Panc1 (cell line): ENCODE data around the gene FKBP10. TPM values are rescaled to one million over a fixed set of nuclear protein-coding genes. Genes with fewer than 3 reads are reported as not detected.

ENCODE experiments used
- ATAC-seq: fragments of 200-7000 bp; cut with Tn5 transposase; 2 replicates; pipeline ENCODE4 v1.9.1; 2020; ENCODE audit warnings: mild to moderate bottlenecking, moderate library complexity
- BruUV-seq: library from RNA; stranded (reverse); fragments of 400-500 nt; replicated peaks from 2 replicates; lab custom pipeline; 2021; lab: Mats Ljungman, UMichigan
- CTCF ChIA-PET: fragments of 300-600 bp; sonication (Branson Sonifier 250); formaldehyde crosslinking; loops from one replicate; lab custom pipeline; 2022; ENCODE audit warnings: antibody characterized with exemption; lab: Charles Lee
- POLR2A ChIA-PET: fragments of 300-600 bp; sonication (Branson Sonifier 250); formaldehyde crosslinking; loops from one replicate; lab custom pipeline; 2022; ENCODE audit warnings: antibody characterized with exemption; lab: Charles Lee
- DNase-seq: peaks from one replicate; pipeline ENCODE4 v3.0.0-alpha.2; 2010; ENCODE audit warnings: low read depth, low spot score
- H3K27ac ChIP-seq: 2 replicates; pipeline ENCODE4 v1.5.1; 2011; ENCODE audit warnings: mild to moderate bottlenecking, low read length, inconsistent platforms
- H3K27me3 ChIP-seq: fragments of 200-500 bp; sonication (Bioruptor generic); 2 replicates; pipeline ENCODE4 v1.6.0; 2014; ENCODE audit warnings: low read length, inconsistent platforms; ENCODE audit not compliant: control insufficient read depth, insufficient read depth
- H3K36me3 ChIP-seq: fragments of 200-500 bp; sonication (Bioruptor generic); 2 replicates; pipeline ENCODE4 v1.5.1; 2014; ENCODE audit warnings: inconsistent platforms, mild to moderate bottlenecking, low read length, moderate library complexity; ENCODE audit not compliant: control insufficient read depth, insufficient read depth
- H3K4me1 ChIP-seq: 2 replicates; pipeline ENCODE4 v1.5.1; 2011; ENCODE audit warnings: inconsistent platforms, mild to moderate bottlenecking, low read length, moderate library complexity; ENCODE audit not compliant: control insufficient read depth, insufficient read depth
- H3K4me3 ChIP-seq, 2 experiments: 2 replicates each; pipeline ENCODE4 v1.5.1; 2011 to 2012; ENCODE audit warnings: low read depth in 2 of 2, low read length in 2 of 2, mild to moderate bottlenecking in 2 of 2, inconsistent platforms in 1 of 2, moderate library complexity in 1 of 2
- H3K9me3 ChIP-seq: fragments of 200-500 bp; sonication (Bioruptor generic); 2 replicates; pipeline ENCODE4 v1.5.1; 2014; ENCODE audit warnings: low read depth, mild to moderate bottlenecking, inconsistent platforms, low read length, moderate library complexity; ENCODE audit not compliant: control insufficient read depth, insufficient read depth
- CTCF ChIP-seq: fragments of 450-650 bp; IDR thresholded peaks from 2 replicates; pipeline ENCODE4 v1.5.1; 2017; ENCODE audit warnings: mild to moderate bottlenecking
- POLR2AphosphoS5 ChIP-seq: IDR thresholded peaks from 2 replicates; pipeline ENCODE4 v1.6.1; 2012; ENCODE audit warnings: mild to moderate bottlenecking, low read depth, low read length, moderate library complexity
- TCF7L2 ChIP-seq: IDR thresholded peaks from 2 replicates; pipeline ENCODE4 v1.6.1; 2011; ENCODE audit warnings: mild to moderate bottlenecking, low read depth, low read length, inconsistent platforms
- in situ Hi-C: cut with HindIII; loops from 2 replicates; pipeline ENCODE4 v1.10.0; 2016; ENCODE audit warnings: low sequenced_read_pairs, low pct_unique_long_range_greater_than_20kb
- intact Hi-C: fragments of 100-400 bp; cut with micrococcal nuclease; formaldehyde crosslinking; loops from one replicate; pipeline ENCODE4 v1.10.0; 2022; ENCODE audit not compliant: unreplicated experiment
- total RNA-seq: library from RNA; stranded (reverse); gene quantifications from one replicate; pipeline ENCODE4 v1.2.1, GENCODE V29; 2021; ENCODE audit not compliant: unreplicated experiment
- TF ChIP-seq, protein P1 (sequence below), 2 experiments: IDR thresholded peaks; 2 replicates each; pipeline ENCODE4 v1.6.1; 2011 to 2012; ENCODE audit warnings: low read depth in 2 of 2, control low read depth in 1 of 2, low read length in 1 of 2, mild to moderate bottlenecking in 1 of 2, moderate library complexity in 1 of 2; ENCODE audit not compliant: insufficient read depth in 1 of 2

The FKBP10 gene
- total RNA-seq, 1 experiment from 2014 or later = 190 TPM

GRCh38 chr17:41800601-41801373, 12.0 kb upstream of the FKBP10 start:
- CTCF ChIA-PET = interaction anchor here (0.6 to 2.3 kb wide), 7 partner anchors 12 to 113 kb away, joined by 3 to 14 read pairs (median 6); partner anchors contain the start of gene JUP
- TF ChIP-seq TCF7L2 (0 out of 2 replicates have a peak, but pooled peaks have one; percentile 7), CTCF (no peak), POLR2AphosphoS5 (no peak)
- TF ChIP-seq, protein P1, sequence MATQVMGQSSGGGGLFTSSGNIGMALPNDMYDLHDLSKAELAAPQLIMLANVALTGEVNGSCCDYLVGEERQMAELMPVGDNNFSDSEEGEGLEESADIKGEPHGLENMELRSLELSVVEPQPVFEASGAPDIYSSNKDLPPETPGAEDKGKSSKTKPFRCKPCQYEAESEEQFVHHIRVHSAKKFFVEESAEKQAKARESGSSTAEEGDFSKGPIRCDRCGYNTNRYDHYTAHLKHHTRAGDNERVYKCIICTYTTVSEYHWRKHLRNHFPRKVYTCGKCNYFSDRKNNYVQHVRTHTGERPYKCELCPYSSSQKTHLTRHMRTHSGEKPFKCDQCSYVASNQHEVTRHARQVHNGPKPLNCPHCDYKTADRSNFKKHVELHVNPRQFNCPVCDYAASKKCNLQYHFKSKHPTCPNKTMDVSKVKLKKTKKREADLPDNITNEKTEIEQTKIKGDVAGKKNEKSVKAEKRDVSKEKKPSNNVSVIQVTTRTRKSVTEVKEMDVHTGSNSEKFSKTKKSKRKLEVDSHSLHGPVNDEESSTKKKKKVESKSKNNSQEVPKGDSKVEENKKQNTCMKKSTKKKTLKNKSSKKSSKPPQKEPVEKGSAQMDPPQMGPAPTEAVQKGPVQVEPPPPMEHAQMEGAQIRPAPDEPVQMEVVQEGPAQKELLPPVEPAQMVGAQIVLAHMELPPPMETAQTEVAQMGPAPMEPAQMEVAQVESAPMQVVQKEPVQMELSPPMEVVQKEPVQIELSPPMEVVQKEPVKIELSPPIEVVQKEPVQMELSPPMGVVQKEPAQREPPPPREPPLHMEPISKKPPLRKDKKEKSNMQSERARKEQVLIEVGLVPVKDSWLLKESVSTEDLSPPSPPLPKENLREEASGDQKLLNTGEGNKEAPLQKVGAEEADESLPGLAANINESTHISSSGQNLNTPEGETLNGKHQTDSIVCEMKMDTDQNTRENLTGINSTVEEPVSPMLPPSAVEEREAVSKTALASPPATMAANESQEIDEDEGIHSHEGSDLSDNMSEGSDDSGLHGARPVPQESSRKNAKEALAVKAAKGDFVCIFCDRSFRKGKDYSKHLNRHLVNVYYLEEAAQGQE (IDR thresholded peaks at IDR 0.05; ENCODE audit: insufficient read depth in 1 of 2, low read depth in 2 of 2, low read length in 1 of 2) = no peak
- ATAC-seq (peak; percentile 47), DNase-seq (no peak)
- intact Hi-C loops = loop anchor here (1.0 to 2.0 kb wide), 2 partner anchors 22 to 62 kb away; no protein-coding TSS in a partner anchor
- peaks cover 26% of the 10 kb centered on the region for H3K4me1 ChIP-seq
- H3K9me3 ChIP-seq = no peaks in the 10 kb centered on the region
- in situ Hi-C loops = no loop called here
- H3K4me3 ChIP-seq = no peak overlapping the region
- POLR2A ChIA-PET = interaction anchor here (0.5 to 0.6 kb wide), 2 partner anchors 10 to 12 kb away, joined by 3 to 6 read pairs; no protein-coding TSS in a partner anchor
- no TSS peak for BruUV-seq
- no peaks in the 10 kb centered on the region for H3K27me3 ChIP-seq
- peak overlapping the region; percentile 78 for H3K27ac ChIP-seq
- no peaks in the 10 kb centered on the region for H3K36me3 ChIP-seq

DNA sequence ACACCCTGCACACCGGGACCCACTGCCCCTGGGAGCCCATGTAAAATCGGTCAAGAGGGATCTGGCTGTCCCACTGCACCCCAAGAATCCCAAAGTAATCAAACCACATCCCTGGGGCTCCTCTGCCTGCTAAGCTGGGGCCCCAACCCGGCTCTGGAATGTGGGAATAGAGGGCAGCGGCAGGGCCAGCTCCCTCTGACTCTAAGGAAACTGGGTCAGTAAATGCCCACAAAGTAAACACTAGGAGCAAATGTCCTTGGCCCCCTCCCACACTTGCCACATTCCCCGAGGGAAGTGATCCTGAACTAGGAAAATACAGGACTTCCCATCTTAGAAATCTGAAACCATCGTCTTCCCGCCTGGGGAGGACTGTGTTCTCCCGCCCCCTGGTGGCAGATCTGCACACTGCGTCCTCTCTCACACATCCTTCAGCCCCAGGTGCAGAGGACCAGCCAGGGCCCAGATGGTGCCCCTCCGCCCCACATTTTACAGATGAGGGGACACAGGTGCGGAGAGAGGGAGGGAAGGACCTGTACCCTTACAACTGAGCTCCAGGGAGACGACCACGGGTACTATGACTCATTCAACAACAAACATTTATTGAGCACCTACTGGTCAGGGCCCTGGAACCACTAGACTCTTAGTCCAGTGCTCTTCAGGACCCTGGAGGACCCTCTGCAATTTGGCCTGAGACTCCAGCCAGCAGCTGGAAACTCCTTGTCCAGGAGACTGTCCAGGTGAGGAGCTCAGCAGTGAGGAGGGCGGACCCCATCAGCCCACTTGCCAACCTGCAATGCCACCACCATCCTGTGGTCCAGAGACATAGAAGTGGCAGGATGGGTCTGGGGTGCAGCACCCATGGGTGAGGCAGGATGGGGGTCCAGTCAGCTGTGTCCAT, 11.2 kb upstream of the FKBP10 start:
- Histone ChIP-seq H3K4me1 (peaks cover 18% of the 10 kb centered on the region), H3K9me3 (no peaks in the 10 kb centered on the region), H3K36me3 (no peaks in the 10 kb centered on the region), H3K4me3 (peak overlapping the region; percentile 7 to 19; a peak in 1 of 4 replicates), H3K27me3 (no peaks in the 10 kb centered on the region), H3K27ac (peak overlapping the region; percentile 78)
- ChIA-PET POLR2A (interaction anchor here (0.6 kb wide), 1 partner anchor 12 kb away, joined by 3 read pairs; no protein-coding TSS in a partner anchor), CTCF (interaction anchor here (0.6 to 2.3 kb wide), 7 partner anchors 11 to 515 kb away, joined by 3 to 14 read pairs (median 3); partner anchors contain the start of gene JUP)
- DNase-seq = no peak
- BruUV-seq = TSS peak; percentile 97
- intact Hi-C loops (loop anchor here (1.0 to 2.0 kb wide), 2 partner anchors 23 to 63 kb away; no protein-coding TSS in a partner anchor), in situ Hi-C loops (no loop called here)
- peak; percentile 89 for ATAC-seq
- TF ChIP-seq CTCF (peak; percentile 96), TCF7L2 (peak; percentile 37; the same call in 1 of the 2 replicates), POLR2AphosphoS5 (peak; percentile 87)
- TF ChIP-seq, protein P1 (IDR thresholded peaks at IDR 0.05; ENCODE audit: insufficient read depth in 1 of 2, low read depth in 2 of 2, low read length in 1 of 2) = no peak
